Measurements from ENCODE around the gene SYTL1.

Gene SYTL1

GRCh38 chr1:27330786-27331185 is 11.0 kb upstream of the SYTL1 start:
- TF ChIP-seq CTCF (IDR thresholded peaks at IDR 0.05; ENCODE audit: insufficient read depth, low read depth, low read length, missing control alignments) = no peak
- no peak overlapping the region for H3K4me3 ChIP-seq (ENCODE audit: low read length)
- no peak for DNase-seq (ENCODE audit: low read depth)

- DNase-seq (ENCODE audit: low read depth) = no peak
- no peak overlapping the region for H3K4me3 ChIP-seq (ENCODE audit: low read length)
- no peak for TF ChIP-seq CTCF (IDR thresholded peaks at IDR 0.05; ENCODE audit: insufficient read depth, low read depth, low read length, missing control alignments)
Measured at GRCh38 chr1:27331426-27331825, 10.4 kb upstream of the SYTL1 start.

GRCh38 chr1:27331922-27332321 is 9.9 kb upstream of the SYTL1 start:
- no peak for DNase-seq (ENCODE audit: low read depth)
- no peak for TF ChIP-seq CTCF (IDR thresholded peaks at IDR 0.05; ENCODE audit: insufficient read depth, low read depth, low read length, missing control alignments)
- no peak overlapping the region for H3K4me3 ChIP-seq (ENCODE audit: low read length)

DNA sequence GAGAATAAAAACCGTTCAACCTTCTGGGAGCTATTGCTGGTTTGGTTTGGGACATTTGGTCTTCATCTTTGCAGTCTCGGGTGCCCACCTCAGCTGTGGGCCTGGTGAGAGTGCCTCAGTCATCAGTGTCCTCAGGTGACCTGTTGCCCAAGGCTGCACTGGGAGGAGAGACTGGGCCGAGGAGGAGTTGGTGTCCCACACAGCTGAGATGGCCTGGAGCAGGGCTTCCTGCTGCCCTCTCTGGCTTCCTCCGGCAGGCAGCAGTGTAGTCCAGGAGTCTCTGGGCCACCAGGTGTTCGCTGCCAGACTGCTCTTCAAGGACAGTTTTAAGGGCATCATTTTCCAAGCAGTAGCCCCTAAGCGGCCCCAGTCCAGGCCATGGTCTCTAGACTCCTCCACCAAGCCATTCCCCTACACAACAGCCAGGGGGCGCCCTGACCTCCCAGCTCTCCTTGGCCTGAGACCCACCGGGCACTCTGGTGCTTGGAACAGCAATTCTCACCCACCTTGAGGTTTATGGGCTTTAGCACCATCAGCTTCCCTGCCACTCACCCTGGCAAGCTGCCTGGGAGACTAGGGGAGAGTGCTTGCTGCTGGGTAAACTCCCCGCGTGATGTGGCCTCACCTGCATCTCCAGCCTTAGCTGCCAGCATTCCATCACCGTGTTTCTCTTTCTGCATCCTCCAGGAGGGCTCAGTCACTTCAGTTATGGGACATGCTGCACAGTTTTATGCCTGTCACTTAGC is 9.1 kb upstream of the SYTL1 start:
- TF ChIP-seq CTCF (IDR thresholded peaks at IDR 0.05; ENCODE audit: insufficient read depth, low read depth, low read length, missing control alignments) = peak; percentile 84
- peak; percentile 42 for DNase-seq (ENCODE audit: low read depth)
- H3K4me3 ChIP-seq (ENCODE audit: low read length) = no peak overlapping the region

DNA sequence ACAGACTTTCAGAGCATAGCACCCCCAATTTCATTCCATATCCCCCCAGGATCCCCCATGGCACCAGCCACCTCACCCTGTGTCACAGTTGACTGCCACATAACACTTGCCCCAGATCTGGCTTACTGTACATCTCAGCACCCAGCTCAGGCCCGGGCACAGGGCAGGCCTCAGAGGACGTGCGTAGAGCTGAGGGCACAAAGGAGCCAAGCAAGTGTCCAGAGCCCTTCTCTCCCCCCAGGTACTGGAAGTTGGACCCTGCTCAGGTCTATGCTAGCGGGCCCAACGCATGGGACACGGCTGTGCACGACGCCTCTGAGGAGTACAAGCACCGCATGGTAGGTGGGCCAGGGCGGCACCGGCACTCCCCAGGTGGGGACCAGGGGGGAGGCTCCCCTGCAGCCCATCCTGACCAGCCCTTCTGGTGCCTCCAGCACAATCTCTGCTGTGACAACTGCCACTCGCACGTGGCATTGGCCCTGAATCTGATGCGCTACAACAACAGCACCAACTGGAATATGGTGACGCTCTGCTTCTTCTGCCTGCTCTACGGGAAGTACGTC is 8.0 kb upstream of the SYTL1 start:
- H3K4me3 ChIP-seq (ENCODE audit: low read length) = no peak overlapping the region
- no peak for TF ChIP-seq CTCF (IDR thresholded peaks at IDR 0.05; ENCODE audit: insufficient read depth, low read depth, low read length, missing control alignments)

DNA sequence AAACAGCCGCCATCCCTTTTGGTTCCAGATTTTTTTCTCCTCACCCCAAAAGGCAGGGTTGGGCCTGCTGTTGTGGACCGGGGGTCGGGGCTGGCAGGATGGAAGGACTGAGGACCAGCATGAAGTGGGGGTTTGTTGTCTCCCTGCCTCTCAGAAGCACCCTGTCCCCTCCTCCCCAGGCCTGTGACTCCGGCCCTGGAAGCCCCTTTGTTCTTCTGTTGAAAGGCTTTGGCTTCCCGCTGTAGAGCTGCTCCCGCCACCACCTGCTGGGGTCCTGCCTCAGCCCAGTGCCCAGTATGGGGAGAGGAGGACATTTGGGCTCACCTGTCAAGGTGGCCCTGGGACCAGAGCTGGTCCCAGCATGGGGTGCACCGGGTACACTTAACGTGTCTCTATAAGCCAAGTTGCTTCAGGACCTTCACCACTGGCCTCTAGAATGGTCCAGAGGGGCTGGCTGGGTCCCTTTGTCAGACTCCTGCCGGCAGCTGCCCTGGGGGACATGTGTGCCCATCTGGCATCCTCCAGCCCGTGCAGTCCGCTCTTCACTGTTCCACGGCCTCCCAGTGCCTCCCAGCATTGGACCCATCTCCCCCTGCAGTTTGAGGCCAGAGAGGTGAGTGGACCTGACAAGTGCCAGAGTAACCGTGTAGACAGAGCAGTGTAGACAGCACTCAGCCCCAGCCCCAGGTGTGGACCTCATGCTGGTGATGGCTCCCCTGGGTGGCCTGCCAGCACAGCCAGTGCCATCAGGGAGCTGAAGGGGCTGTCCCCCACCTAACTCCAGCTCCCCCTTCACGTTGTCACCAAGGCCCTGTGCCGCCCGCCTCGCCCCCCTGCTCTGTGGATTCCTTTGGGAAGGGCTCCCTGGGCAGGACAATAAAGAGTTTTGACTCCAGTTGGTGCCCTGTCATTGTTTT is 6.1 kb upstream of the SYTL1 start:
- no peak for DNase-seq (ENCODE audit: low read depth)
- no peak for TF ChIP-seq CTCF (IDR thresholded peaks at IDR 0.05; ENCODE audit: insufficient read depth, low read depth, low read length, missing control alignments)
- H3K4me3 ChIP-seq (ENCODE audit: low read length) = no peak overlapping the region

More for the DNA sequence above, 8.0 kb upstream of the SYTL1 start:
- DNase-seq (ENCODE audit: low read depth) = no peak

Data from epithelial cell of esophagus (primary cell).